GM19328 (cell line): ENCODE measurements around the gene AATK.
"Not testable (repeated sequence)": the region's sequence is repeated elsewhere in the genome, so short reads cannot be mapped to it uniquely, and the experiment has no call there.

Experiments
- ATAC-seq: cut with Tn5 transposase; IDR thresholded peaks from one replicate; pipeline ENCODE4 v1.9.1; 2021; ENCODE audit warnings: mild to moderate bottlenecking, moderate library complexity; ENCODE audit not compliant: unreplicated experiment

AATK gene

DNA sequence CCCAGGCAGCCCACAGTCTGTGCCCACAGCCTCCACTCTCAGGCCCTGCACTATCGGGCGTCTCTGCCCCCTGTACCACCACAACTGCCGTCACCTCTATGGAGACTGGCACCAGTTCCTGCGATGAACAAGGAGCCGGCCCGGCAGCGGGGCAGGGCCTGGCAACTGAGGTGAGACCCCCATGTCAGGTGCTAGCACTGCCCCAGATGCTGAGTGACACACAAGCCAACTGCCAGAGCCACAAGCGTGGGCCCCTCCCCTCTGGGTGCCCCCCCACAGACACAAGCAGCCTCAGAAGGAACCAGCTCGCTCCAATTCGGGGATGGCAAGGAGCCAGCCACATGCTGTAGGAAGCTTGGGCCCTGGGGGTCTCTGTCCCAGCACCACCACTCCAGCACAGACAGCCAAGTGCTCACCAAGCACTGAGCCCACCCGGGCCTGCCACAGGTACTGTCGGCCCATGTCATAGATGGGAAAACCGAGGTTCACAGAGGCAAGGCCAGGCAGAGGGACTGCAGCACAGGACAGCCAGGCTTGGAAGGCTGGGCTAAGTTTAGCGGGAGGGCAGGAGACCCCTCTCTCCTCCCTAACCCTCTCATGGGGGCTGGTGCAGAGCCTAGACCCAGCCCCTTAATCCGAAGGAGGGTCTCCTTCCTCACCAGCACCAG, 2.2 kb downstream of the AATK start:
- ATAC-seq, result no peak

DNA sequence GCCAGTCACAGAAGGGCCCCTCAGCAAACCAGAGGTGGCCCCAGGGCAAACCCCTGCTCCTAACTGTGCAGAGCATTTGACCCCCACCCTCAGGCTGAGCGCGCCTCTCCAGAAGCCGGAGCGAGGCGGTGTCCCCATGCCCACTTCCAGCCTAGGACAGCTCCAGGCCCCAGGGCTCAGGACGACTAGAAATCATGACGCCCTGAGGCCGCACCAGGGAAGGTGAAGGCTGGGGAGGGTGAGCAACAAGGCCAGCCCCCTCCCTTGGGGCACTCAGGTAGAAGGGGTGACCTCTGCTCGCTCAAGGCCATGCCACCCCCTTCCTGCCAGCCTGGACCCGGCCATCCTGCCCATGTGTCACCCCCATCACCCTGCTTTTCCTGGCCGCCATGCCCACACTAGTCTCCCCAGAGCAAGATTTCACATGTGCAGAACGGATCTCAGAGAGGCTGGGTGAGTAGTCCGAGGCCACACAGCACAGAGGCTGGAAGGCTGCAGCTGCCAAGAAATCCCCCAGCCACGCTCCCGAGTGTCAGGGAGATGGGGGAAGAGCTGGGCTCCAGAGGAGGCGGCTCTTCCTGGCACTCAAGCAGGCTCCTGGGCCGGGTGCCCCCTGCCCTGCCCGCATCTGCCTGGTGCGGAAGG, 2.8 kb downstream of the AATK start:
- ATAC-seq, result no peak

DNA sequence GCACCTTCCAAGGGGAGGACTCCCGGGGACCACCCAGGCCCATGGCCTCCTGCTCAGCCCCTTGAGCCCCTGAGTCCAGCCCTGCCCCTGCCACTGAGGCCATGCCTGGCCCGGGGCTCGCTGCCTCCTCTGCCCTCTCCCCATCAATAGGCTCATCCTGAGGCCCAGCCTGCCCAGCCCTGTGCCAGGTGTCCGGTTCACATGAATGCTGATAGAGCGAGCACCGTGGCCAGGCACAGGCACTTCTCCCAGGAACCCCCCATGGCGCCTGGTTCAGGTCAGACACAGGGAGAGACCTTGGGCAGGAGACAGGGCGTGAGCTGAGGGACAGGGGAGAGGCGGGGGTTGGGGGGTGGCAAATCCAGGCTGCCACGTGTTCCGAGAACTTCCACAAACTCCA, 3.5 kb downstream of the AATK start:
- ATAC-seq, result no peak

DNA sequence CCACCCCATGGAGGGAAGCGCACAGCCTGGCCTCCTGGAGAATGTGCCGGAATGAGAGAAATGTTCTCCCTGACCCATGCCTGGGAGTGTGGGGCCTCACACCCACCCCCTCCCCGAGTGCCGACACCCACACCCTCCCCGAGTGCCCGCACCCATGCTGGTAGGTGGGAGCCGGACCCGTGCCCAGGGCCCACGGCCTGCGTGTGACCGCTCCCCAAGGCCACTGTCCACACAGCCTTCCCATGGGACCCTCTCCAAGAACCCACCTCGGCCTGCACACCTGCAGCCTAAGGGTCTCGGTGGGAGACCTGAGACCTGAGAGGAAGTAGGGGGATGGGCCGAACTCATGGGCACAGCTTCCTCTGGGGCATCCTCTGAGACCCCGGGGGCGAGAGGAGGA, 4.0 kb downstream of the AATK start:
- no peak for ATAC-seq

DNA sequence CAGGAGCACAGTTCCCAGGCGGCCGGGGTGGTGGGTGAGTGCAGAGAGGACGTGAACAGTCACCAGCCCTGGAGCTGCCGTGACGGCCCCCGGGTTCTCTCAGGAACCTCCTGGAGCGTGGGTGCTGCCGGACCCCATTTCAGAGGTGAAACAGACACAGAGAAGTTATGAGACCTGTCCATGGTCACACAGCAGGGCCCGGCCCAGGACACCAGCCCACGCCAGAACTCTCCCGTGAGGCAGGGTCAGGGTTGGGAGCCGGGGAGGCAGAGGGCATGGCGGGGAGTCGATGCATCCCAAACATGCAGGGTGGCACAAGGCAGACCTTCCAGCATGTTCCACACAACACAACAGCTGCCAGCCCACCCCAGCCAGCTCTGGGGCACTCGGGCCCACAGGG, 4.5 kb downstream of the AATK start:
- ATAC-seq, result no peak

DNA sequence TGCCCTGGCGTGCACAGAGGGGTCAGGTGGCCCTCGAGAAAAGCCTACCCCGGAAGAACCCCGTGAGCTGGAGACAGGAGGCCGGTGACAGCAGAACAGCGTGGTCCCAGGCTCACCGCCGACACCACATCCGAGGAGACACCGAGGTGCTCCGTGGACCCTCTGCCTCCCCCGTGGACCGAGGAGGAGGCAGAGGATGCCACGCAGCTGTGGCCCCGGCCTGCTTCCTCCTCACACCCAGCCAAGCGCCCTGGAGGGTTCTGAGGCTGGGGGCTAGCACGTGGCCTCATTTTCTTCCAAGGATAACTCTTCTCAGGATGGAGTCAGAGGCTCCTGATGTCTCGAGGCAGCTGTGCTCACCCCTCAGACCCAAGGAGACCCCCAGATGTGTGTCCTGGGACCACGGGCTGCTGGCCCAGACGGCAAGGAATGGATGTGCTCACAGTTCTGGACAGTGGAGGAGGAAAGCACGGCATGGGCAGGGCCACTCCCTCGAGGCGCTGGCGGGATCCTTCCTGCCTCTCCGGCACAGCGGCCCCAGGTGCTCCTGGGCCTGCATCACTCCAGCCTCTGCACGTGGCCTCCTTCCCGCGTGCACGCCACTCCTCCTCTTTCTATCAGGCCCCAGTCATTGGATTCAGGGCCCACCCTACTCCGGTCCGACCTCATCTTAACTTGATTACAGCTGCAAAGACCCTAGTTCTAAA, 5.1 kb downstream of the AATK start:
- ATAC-seq, result no peak

DNA sequence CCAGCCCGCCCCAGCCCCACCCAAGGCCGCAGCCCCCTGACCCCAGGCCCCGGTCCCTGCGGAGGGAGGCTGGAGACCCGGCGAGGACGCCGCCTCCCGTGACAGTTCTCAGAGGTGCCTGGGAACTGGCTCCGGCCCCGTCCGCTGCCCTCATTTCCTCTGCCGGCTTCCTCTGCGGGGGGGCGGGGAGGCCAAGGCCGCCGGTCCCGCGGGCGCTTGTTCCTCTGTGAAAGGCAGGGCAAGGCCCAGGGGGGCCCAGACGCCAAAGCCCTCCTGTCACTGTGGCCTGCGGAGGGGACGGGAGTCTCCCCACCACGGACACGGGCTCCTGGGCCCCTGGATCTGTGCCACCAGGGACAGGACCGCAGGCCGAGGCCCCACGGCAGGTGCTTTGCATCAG, 5.7 kb downstream of the AATK start:
- ATAC-seq, result no peak

DNA sequence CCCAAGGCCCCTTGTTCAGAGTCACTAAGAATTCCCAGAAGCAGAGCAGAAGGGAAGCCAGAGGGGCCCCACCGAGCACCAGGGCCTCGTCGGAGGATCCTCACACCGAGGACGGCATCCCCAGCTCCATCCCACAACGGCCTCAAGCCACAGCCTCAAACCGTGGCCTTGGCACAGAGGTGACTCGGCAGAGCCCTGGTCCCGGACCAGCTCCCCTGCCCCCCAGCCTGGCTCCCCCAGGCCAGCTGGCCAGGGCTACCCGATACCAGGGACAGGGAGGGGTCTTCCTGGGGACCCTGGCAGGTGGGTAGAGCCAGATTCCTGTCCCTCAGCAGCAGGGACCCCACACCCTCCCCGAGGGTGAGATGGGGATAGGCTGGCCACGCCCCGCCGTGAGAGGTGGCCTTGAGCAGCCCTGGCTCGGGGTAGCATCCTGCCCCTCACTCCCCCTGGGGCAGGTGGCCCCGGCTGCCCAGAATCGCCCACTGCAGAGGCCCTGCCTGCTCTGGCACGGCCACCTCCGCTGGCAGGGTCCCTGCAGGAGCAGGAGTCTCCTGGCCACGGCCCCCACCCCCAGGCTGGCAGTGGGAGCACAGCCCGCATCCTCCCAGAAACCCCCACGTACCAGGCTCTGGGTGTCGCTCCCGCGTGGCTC, 6.3 kb downstream of the AATK start:
- no peak for ATAC-seq

DNA sequence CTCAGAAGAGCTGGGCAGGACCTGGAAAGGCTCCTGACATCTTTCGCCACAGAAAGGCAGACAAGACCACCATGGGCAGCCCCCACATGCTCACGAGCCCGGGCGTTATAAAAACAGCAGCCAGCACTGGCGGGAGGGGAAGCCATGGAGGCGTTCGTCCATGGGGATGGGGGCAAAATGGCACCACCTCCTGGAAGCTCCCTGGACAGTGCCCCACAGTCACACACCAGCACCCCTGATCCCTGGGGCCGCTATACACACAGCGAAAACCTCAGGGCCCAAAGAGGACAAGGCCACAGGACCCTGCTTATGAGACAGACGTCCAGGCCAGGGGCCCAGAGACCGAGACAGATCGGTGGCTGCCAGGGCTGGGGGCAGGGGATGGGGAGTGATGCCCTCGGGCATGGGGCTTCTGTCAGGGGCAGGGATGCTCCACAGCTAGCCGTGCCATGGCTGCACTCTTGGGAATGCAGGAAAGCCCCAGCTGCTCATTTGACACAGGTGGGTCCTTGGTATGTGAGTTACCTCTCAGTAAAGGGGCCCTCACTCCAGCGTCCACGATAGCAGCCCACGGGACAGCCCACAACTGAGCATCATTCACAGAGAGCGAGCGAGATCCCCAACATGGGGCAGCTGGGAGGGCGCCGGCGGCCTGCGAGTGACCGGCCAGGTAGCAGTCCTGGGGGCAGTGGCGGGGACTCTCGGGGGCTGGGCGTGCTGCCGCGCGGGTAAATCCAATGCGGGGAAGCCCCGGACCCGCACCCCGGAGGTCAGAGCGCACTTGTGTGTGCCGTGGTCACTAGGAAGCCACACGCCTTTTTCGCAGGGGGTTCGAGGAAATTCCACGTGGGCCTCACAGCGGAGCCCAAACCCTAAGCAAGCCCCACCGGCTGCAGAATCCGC, 7.1 kb downstream of the AATK start:
- no peak for ATAC-seq

DNA sequence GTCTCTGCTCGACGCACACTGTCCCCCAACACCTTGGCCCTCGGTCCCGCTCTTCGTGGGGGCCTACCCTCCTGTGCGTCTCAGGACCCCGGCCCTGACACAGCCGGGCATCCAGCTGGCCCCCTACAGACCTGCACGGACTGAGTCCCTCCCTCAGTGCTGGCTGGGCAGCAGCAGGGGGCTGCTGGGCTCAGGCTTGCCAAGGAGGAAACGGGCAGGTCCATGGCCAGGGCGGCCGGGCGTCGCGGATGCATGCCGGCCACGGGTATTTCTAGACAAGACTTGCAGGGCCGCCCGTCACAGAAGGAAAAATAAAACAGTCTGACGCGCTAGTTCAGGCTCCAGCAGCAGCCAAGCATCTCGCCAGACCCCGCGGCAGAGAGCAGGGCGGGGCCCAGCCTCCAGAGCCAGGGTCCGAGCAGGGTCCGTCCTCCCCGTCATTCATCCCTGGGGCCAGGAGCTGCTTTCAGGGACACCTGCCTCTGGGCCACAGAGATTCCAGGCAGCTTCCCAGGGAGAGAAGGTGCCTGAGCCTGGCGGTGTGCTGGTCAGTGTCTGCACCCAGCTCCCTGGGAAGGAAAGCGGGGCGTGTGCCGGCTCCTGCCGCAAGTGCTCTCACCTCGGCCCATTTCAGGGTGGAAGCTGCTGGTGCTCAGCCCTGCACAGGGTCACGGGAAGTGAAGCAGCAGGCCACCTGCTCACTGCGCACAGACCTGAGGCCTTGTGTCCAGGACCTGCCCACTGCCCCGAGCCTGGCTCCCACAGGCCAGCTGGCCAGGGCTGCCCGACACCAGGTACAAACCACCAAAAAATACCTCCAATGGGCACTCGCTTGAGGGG, 8.0 kb downstream of the AATK start:
- no peak for ATAC-seq

DNA sequence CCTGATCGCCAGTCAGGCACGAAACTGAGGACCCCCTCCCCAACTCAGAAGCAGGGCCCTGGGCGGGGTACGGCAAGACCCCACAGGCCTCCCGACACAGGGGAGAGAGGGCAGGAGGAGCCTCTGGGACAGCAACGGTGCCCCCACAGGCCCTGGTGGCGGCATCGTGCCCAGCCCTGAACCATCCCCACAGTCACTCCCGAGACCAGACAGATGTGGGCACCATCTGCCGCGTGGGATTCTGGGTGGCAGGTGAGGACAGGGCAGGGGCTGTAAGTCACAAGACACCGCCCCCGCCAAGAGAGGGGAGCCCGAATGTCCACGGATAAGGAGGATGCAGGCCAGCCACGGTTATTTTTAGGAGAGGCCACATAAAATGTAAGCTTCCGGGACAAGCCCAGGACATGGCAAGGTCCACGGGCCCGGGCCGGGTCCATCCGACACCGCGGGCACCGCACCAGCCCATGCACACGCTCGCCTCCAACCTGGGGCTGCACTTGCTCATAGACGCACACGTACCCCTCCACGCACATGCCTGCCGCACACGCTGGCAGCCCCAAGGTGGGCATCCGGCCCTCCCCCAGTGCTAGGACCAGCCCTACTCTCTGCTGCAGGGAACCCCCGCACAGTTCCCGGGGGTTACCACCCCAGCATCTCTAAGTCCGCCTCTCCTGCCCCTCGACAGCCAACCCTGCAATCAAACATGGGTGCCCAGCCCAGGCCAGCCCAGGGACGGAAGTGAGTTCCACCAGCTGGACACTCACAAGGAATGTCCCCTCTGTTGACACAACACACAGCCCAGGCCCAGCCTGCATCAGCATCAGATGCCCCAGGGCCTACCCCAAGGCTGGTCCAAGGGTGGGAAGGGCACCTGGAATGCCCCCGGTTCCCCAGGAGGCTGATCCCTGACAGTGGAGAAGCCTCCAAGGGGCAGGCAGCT, 8.9 kb downstream of the AATK start:
- no peak for ATAC-seq

DNA sequence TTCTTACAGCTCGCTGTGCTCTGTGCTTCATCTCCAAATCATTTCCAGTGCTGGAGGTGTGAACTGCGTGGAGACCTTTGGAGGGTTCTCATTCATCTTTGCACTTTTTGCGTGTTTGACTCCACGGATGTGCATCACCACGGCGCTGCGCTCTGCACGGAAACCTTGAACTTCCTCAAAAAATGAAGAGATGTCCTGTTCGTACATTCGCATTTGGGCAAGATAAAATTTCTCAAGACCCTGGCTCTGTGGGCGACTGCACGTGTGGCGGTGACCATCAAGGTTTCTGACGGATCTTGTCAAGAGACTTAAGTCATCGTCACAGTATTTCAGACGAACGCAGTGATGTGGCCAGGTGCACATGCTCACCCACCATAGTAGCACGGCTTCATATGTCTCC, 11.1 kb downstream of the AATK start:
- ATAC-seq, result no peak

DNA sequence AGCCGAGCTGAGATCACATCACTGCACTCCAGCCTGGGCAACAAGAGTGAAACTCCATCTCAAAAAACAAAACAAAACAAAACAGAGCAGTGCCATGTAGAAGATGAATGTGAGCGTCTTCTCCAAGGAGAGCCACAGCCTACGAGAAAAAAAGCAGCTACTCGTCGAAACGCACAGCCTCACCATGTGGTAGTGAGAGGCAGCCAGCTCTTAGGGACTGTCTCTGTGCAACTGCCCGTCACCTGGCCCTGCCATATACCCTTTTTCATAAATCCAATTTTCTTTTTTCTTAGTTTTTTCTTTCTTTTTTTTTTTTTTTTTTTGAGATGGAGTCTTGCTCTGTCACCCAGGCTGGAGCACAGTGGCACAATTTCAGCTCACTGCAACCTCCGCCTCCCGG, 12.0 kb downstream of the AATK start:
- ATAC-seq, result not testable (repeated sequence)

DNA sequence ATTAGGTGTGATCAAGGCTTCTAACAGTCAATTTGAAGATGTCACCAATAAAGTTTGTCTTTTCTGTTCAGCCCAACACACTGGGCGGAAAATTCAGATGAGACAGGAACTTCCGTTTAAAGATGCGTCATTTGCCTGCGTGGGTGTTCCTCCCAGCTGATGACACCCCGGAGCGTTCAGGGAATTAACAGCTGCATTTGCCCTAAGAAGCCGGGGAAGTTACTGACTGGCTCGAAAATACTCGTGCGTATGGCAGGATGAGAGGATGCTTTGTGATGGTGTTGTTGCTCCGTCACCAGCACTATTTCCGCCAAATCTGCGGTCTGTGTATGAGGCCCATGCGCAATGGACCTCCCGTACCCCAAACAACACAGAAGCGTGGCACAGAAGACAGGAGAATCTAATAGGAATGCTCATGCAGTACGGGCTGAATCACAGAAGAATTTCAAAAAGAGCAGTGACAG, 12.6 kb downstream of the AATK start:
- no peak for ATAC-seq

DNA sequence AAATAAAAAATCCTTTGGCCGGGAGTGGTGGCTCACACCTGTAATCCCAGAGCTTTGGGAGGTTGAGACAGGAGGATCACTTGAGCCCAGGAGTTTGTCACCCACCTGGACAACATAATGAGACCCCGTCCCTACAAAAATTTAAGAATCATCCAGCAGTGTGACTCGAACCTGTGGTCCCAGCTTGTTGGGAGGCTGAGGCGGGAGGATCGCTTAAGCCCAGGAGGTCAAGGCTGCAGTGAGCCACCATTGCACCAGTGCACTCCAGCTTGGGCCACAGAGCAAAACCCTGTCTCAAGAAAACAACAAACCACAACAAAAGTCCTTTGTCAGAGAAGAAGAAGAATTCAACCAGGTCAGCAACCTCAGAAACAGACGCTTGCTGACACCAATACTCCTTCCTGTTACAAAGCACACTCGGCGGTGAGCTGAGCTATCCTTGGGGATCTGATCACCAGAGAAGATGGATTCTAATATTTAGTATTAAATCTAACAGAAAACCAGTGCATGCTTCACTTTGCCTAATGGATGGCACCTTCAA, 13.7 kb downstream of the AATK start:
- ATAC-seq, result no peak

DNA sequence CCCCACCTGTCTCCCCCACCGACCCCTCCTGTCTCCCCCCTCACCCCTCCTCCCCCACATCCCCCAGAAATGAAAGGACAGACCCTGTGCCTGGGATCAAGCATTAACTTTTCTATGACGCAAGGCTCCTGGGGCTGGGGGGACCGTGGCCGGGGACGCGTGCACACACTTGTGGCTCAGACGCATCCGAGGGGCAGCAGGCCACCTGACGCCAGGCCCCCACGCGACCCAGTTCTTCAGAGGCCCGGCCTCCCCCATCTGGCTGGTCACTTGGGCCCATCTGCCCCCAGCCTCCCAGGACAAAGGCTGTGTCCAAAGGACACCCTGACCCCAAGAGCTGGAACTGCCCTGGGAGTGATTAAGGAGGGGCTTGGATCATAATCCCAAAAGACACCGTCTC, 14.7 kb downstream of the AATK start:
- ATAC-seq, result no peak

DNA sequence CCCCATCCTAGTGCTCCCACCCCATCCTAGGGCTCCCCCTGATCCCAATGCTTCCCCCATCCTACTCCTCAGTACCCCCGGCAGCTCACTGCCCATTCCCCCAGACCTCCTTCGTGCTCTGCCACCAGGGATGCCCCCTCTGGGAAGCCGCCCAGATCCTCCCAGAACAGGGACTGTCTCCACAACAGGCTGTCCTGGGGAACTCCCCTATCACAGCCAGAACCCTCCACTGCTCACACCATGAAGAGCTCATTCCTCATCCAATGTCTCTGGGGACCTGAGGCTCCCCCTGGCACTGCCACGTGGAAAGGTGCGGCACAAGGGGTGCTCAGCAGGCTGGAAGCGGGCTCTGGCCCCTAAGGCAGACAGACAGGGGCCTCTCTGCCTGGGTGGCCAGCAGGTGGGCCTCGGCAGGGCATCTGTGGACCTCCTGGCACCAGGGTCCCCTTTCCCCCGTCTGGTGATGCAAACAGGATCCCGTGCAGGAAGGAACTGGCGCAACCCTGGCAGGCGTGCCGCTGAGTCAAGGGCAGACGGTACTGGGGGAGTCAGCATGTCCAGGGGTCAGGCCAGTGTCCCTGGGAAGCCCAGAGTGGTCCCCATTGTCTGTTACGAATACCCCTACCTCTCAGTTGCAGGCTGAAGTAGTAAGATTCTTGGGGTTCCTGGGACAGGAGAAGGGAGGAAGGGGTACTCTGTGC, 15.5 kb downstream of the AATK start:
- ATAC-seq, result no peak

DNA sequence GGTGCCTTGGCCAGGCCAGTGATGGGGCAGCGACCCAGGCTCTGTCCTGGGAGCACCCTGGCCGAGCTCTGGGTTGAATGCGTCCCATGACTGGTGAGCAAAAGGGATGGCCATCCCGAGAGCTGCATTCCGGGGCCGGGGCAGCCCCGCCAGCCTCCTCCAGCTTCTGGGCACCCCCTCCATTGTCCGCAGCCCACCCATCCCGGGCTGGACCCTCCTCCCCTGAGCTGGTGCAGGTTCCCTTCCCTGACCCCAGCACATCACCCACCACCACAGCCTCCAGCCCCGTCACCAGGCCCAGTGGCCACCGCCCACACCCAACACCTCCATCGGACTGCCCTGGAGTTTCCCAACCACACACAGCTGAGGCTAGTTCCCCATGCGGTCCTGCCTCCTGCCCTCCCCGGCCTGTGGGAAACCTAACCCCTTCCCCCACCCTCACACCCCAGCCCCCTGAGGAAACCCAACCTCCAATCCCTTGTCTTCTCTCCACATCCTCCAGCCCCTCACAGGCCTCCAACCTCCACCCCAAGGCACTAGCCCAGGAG, 17.0 kb downstream of the AATK start:
- no peak for ATAC-seq
